Panc1 (cell line): ENCODE data around the gene TBXA2R. TPM values are rescaled to one million over a fixed set of nuclear protein-coding genes. Genes with fewer than 3 reads are reported as not detected.

Experiments used
- total RNA-seq: library from RNA; stranded (reverse); gene quantifications from one replicate; pipeline ENCODE4 v1.2.1, GENCODE V29; 2021; ENCODE audit not compliant: unreplicated experiment

Gene TBXA2R
- total RNA-seq, 1 experiment from 2014 or later, result 5.2 TPM

Other genes starting within 250 kb of the TBXA2R start
- gene NFIC, start 240.3 kb downstream of the TBXA2R start, total RNA-seq, result 120 TPM
- 0.28 TPM for gene SMIM24, start 126.3 kb downstream of the TBXA2R start, total RNA-seq
- gene SMIM44, start 123.4 kb downstream of the TBXA2R start, total RNA-seq, result not detected
- gene DOHH, start 106.2 kb downstream of the TBXA2R start, total RNA-seq, result 24.9 TPM
- 48.7 TPM for gene FZR1, start 100.6 kb downstream of the TBXA2R start, total RNA-seq
- not detected for gene TEKTIP1, start 67.7 kb downstream of the TBXA2R start, total RNA-seq
- 98.8 TPM for gene MFSD12, start 49.3 kb downstream of the TBXA2R start, total RNA-seq
- gene HMG20B, start 33.9 kb downstream of the TBXA2R start, total RNA-seq, result 74.7 TPM
- 0.92 TPM for gene GIPC3, start 21.4 kb downstream of the TBXA2R start, total RNA-seq
- 25.2 TPM for gene CACTIN, start 19.9 kb upstream of the TBXA2R start, total RNA-seq
- gene PIP5K1C, start 93.6 kb upstream of the TBXA2R start, total RNA-seq, result 30.6 TPM
- gene TJP3, start 101.5 kb upstream of the TBXA2R start, total RNA-seq, result 2.7 TPM
- gene APBA3, start 154.8 kb upstream of the TBXA2R start, total RNA-seq, result 34.0 TPM
- 42.8 TPM for gene MRPL54, start 155.8 kb upstream of the TBXA2R start, total RNA-seq
- gene RAX2, start 165.4 kb upstream of the TBXA2R start, total RNA-seq, result not detected
- gene MATK, start 179.5 kb upstream of the TBXA2R start, total RNA-seq, result 0.21 TPM